NT2/D1 (cell line): Measurements from ENCODE around the gene TMEM239.

Source experiments
- DNase-seq: peaks from one replicate; pipeline ENCODE4 v3.0.0-alpha.2; 2011; ENCODE audit warnings: low read depth, low spot score
- H3K27me3 ChIP-seq: 2 replicates; pipeline ENCODE4 v1.6.0; 2011; ENCODE audit warnings: mild to moderate bottlenecking; ENCODE audit not compliant: insufficient read length, insufficient read depth
- H3K36me3 ChIP-seq: 2 replicates; pipeline ENCODE4 v1.6.1; 2011; ENCODE audit warnings: mild to moderate bottlenecking, low read length, mixed read lengths; ENCODE audit not compliant: insufficient read depth, insufficient read length
- H3K4me1 ChIP-seq: 2 replicates; pipeline ENCODE4 v1.5.1; 2011; ENCODE audit not compliant: insufficient read depth, insufficient read length
- H3K4me3 ChIP-seq: 2 replicates; pipeline ENCODE4 v1.5.1; 2011; ENCODE audit warnings: low read depth; ENCODE audit not compliant: insufficient read length
- H3K9ac ChIP-seq: 2 replicates; pipeline ENCODE4 v1.6.0; 2011; ENCODE audit warnings: low read depth; ENCODE audit not compliant: insufficient read length
- H3K9me3 ChIP-seq: 2 replicates; pipeline ENCODE4 v1.5.1; 2011; ENCODE audit warnings: mild to moderate bottlenecking, low read length; ENCODE audit not compliant: insufficient read depth
- SUZ12 ChIP-seq: IDR thresholded peaks from 2 replicates; pipeline ENCODE4 v1.6.1; 2011; ENCODE audit not compliant: insufficient read length, insufficient read depth; ENCODE audit errors: extremely low read depth
- YY1 ChIP-seq: IDR thresholded peaks from 2 replicates; pipeline ENCODE4 v1.6.1; 2011; ENCODE audit not compliant: insufficient read length, insufficient read depth
- ZNF274 ChIP-seq: IDR thresholded peaks from 2 replicates; pipeline ENCODE4 v1.6.1; 2011; ENCODE audit warnings: mild to moderate bottlenecking, low read depth, low read length

TMEM239 gene

GRCh38 chr20:2778602-2779321, 37.4 kb upstream of the TMEM239 start:
- Histone ChIP-seq H3K9ac (no peak overlapping the region), H3K4me3 (no peak overlapping the region), H3K36me3 (no peaks in the 10 kb centered on the region), H3K4me1 (no peaks in the 10 kb centered on the region), H3K9me3 (no peaks in the 10 kb centered on the region), H3K27me3 (no peaks in the 10 kb centered on the region)
- DNase-seq: no peak
- TF ChIP-seq ZNF274: no peak
- TF ChIP-seq YY1: no peak
- TF ChIP-seq SUZ12: no peak

- TF ChIP-seq YY1 (no peak), ZNF274 (no peak), SUZ12 (no peak)
- no peak for DNase-seq
Measured at GRCh38 chr20:2780948-2781347, 35.2 kb upstream of the TMEM239 start.

GRCh38 chr20:2783908-2784566, 32.1 kb upstream of the TMEM239 start:
- H3K9me3 ChIP-seq: peaks cover 4% of the 10 kb centered on the region; the same call in 1 of the 2 replicates
- no peak for DNase-seq
- no peaks in the 10 kb centered on the region for H3K27me3 ChIP-seq
- no peak overlapping the region for H3K9ac ChIP-seq
- no peaks in the 10 kb centered on the region for H3K4me1 ChIP-seq
- no peak overlapping the region for H3K4me3 ChIP-seq
- TF ChIP-seq ZNF274: no peak
- no peak for TF ChIP-seq SUZ12
- TF ChIP-seq YY1: no peak
- H3K36me3 ChIP-seq: no peaks in the 10 kb centered on the region

More at GRCh38 chr20:2780948-2781347, 35.2 kb upstream of the TMEM239 start:
- Histone ChIP-seq H3K4me3 (no peak overlapping the region), H3K36me3 (no peaks in the 10 kb centered on the region), H3K4me1 (no peaks in the 10 kb centered on the region), H3K27me3 (no peaks in the 10 kb centered on the region), H3K9ac (no peak overlapping the region), H3K9me3 (no peaks in the 10 kb centered on the region)

DNA sequence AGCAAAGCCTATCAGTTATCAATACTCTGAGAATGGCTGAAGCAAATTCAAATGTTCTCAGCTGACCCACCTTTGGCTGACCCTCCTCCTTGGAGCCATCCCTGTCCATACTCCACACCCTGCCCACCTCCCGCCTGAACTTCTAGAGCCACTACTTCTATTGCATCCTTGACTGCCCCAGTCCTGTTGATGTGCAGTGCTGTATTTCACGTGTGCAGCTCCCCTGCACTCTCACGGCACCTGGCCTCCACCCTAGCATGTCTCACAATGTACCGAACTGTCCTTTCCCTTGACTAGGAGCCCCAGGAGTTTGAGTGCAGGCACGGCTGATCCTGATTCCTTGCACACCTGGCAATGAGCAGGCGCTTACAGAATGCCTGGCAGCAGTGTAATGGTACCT, 22.7 kb upstream of the TMEM239 start:
- Histone ChIP-seq H3K36me3 (peaks cover 50% of the 10 kb centered on the region), H3K9me3 (no peaks in the 10 kb centered on the region)
- no peak for TF ChIP-seq SUZ12
- no peak for TF ChIP-seq ZNF274
- no peak for TF ChIP-seq YY1

GRCh38 chr20:2794202-2794748, 21.9 kb upstream of the TMEM239 start:
- Histone ChIP-seq H3K9ac (no peak overlapping the region), H3K9me3 (no peaks in the 10 kb centered on the region), H3K4me1 (no peaks in the 10 kb centered on the region), H3K36me3 (peaks cover 54% of the 10 kb centered on the region), H3K27me3 (no peaks in the 10 kb centered on the region), H3K4me3 (no peak overlapping the region)
- TF ChIP-seq SUZ12 (no peak), YY1 (no peak), ZNF274 (no peak)
- DNase-seq: no peak

More for the DNA sequence above, 22.7 kb upstream of the TMEM239 start:
- Histone ChIP-seq H3K4me1 (no peaks in the 10 kb centered on the region), H3K27me3 (no peaks in the 10 kb centered on the region), H3K9ac (no peak overlapping the region), H3K4me3 (no peak overlapping the region)
- DNase-seq: no peak

- Histone ChIP-seq H3K36me3 (peaks cover 54% of the 10 kb centered on the region), H3K9me3 (no peaks in the 10 kb centered on the region), H3K9ac (no peak overlapping the region), H3K4me1 (no peaks in the 10 kb centered on the region), H3K4me3 (no peak overlapping the region), H3K27me3 (no peaks in the 10 kb centered on the region)
- no peak for TF ChIP-seq SUZ12
- no peak for TF ChIP-seq ZNF274
- no peak for TF ChIP-seq YY1
- DNase-seq: no peak
Measured at GRCh38 chr20:2794866-2795447, 21.2 kb upstream of the TMEM239 start.

DNA sequence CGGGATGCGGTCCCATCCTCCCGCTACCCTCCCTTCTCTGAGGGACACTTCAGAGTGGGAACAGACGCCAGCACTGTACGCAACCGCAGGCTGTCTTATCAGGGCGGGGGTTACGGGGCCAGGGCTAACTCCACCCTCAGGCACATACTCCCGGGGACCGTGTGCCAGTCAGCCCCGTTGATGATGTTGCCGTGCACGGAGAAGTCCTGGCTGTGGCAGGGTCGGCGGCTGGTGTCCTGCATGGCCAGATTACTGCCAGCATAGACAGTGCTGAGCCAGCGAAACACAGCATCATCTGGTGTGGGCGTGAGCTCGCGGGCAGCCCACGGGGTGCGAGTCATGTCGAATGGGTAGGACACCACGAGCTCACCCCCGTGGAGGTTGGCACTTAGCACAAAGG, 20.7 kb upstream of the TMEM239 start:
- Histone ChIP-seq H3K36me3 (peaks cover 54% of the 10 kb centered on the region), H3K9me3 (no peaks in the 10 kb centered on the region), H3K4me3 (no peak overlapping the region), H3K9ac (no peak overlapping the region), H3K27me3 (no peaks in the 10 kb centered on the region), H3K4me1 (no peaks in the 10 kb centered on the region)
- no peak for TF ChIP-seq SUZ12
- DNase-seq: no peak
